CD4-positive, alpha-beta T cell treated with Interferon alpha-2 for 1 hour (primary cell): Measurements from ENCODE around the gene TTC7B.

Experiments used
- DNase-seq, 2 donors: peaks; one replicate each; pipeline ENCODE4 v3.0.0-alpha.2; 2020 to 2022

TTC7B gene

GRCh38 chr14:90699016-90699415 is 117.2 kb downstream of the TTC7B start:
- DNase-seq, result no peak

- DNase-seq, result no peak
Observed at GRCh38 chr14:90698379-90698869, 117.8 kb downstream of the TTC7B start.

GRCh38 chr14:90697577-90698206 is 118.5 kb downstream of the TTC7B start:
- peak; percentile 71 to 76 for DNase-seq

GRCh38 chr14:90697132-90697531 is 119.1 kb downstream of the TTC7B start:
- no peak for DNase-seq

- no peak for DNase-seq
Observed at GRCh38 chr14:90696720-90697119, 119.5 kb downstream of the TTC7B start.

GRCh38 chr14:90695997-90696660 is 120.1 kb downstream of the TTC7B start:
- DNase-seq, result no peak

GRCh38 chr14:90693413-90693812 is 122.8 kb downstream of the TTC7B start:
- no peak for DNase-seq

- no peak for DNase-seq
Observed at GRCh38 chr14:90692826-90693225, 123.4 kb downstream of the TTC7B start.

- DNase-seq, result no peak
Observed at GRCh38 chr14:90692061-90692460, 124.2 kb downstream of the TTC7B start.

- no peak for DNase-seq
Observed at GRCh38 chr14:90691627-90692026, 124.6 kb downstream of the TTC7B start.

GRCh38 chr14:90687680-90688079 is 128.6 kb downstream of the TTC7B start:
- no peak for DNase-seq

- no peak for DNase-seq
Observed at GRCh38 chr14:90682615-90683014, 133.6 kb downstream of the TTC7B start.

GRCh38 chr14:90681929-90682328 is 134.3 kb downstream of the TTC7B start:
- DNase-seq, result no peak

GRCh38 chr14:90678846-90679362 is 137.3 kb downstream of the TTC7B start:
- no peak for DNase-seq

- DNase-seq, result no peak
Observed at GRCh38 chr14:90678420-90678819, 137.8 kb downstream of the TTC7B start.

GRCh38 chr14:90677484-90678050 is 138.7 kb downstream of the TTC7B start:
- DNase-seq, result peak in 1 of 2 donors; percentile 21

GRCh38 chr14:90676912-90677311 is 139.3 kb downstream of the TTC7B start:
- no peak for DNase-seq

GRCh38 chr14:90676356-90676755 is 139.9 kb downstream of the TTC7B start:
- DNase-seq, result no peak

GRCh38 chr14:90675399-90675798 is 140.8 kb downstream of the TTC7B start:
- DNase-seq, result no peak

- no peak for DNase-seq
Observed at GRCh38 chr14:90674716-90675115, 141.5 kb downstream of the TTC7B start.

- DNase-seq, result no peak
Observed at GRCh38 chr14:90674043-90674670, 142.1 kb downstream of the TTC7B start.

GRCh38 chr14:90671382-90672234 is 144.6 kb downstream of the TTC7B start:
- DNase-seq, result no peak

- DNase-seq, result no peak
Observed at GRCh38 chr14:90669731-90670130, 146.5 kb downstream of the TTC7B start.
